C4-2B (cell line): ENCODE measurements around the gene ARHGAP8.

Source experiments
- CTCF ChIP-seq: fragments of 450-650 bp; conservative IDR thresholded peaks from 2 replicates; pipeline ENCODE4 v1.5.1; 2017; ENCODE audit warnings: mild to moderate bottlenecking
- ZFX ChIP-seq: fragments of 450-650 bp; IDR thresholded peaks from 2 replicates; pipeline ENCODE4 v1.6.1; 2017

- TF ChIP-seq CTCF (no peak), ZFX (no peak)
These were observed 124.5 kb downstream of the ARHGAP8 start for GRCh38 chr22:44876921-44877320.
